Measurements from ENCODE around the gene PSRC1.
A peak's percentile ranks its signal among the peaks of the same experiment; 100 is the strongest.

PSRC1 gene

DNA sequence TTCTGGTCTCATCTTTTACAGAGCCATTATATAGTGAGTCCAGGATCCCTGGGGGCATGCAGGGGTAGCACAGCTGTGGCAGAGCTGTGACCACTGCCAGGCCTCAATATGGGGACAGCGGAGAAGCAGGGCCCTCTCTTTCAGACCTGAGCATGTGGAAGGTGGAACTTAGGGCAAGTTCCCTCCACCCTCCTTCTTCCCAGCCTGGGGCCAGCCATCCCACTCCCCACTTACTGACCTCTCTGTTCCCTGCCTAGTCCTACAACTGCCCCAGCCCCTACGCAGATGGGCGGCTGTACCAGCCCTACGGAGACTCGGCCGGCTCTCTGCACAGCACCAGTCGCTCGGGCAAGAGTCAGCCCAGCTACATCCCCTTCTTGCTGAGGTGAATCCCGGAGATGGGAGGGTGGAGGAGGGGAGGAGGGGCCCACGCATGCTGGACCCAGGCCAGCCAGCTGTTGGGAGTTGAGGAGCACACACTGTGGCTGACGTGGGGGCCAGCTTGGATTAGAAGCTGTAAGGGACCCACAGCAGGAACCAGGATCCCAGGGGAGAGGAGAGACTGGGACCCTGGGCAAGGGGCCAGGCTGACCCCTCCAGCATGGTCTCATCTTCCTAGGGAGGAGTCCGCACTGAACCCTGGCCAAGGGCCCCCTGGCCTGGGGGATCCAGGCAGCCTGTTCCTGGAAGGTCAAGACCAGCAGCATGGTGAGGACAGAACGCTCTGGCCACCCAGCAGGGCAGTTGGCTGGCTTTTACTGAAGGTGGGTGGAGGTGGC lies 10.7 kb downstream of the PSRC1 start:
- no peak for DNase-seq (ENCODE audit: low spot score)

- DNase-seq (ENCODE audit: low spot score): no peak
Measured at GRCh38 chr1:109271458-109271857, 11.5 kb downstream of the PSRC1 start.

- no peak for DNase-seq (ENCODE audit: low spot score)
Measured at GRCh38 chr1:109270623-109271317, 12.2 kb downstream of the PSRC1 start.

GRCh38 chr1:109269981-109270622 lies 12.8 kb downstream of the PSRC1 start:
- DNase-seq (ENCODE audit: low spot score): no peak

- no peak for DNase-seq (ENCODE audit: low spot score)
Measured at GRCh38 chr1:109269212-109269980, 13.5 kb downstream of the PSRC1 start.

DNA sequence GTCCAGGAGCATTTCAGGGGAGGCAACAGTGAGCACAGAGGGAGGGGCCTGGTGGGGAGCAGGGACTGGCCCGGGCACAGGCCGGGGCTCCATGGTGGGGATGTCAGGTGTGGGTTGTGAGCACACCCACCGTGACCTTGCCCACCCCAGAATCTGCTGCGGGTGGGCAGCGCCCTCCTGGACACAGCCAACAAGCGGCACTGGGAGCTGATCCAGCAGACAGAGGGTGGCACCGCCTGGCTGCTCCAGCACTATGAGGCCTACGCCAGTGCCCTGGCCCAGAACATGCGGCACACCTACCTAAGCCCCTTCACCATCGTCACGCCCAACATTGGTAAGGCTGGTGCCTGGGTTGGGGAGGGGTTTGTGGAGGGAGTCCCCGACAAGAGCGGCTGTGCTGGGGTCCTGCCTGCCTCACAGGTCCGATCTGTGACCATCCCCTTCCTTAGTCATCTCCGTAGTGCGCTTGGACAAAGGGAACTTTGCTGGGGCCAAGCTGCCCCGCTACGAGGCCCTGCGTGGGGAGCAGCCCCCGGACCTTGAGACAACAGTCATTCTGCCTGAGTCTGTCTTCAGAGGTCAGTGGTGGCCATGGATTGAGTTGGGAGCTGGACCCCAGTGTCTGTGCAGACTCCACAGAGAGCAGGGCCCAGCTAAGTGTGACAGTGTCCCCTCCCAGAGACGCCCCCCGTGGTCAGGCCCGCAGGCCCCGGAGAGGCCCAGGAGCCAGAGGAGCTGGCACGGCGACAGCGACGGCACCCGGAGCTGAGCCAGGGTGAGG lies 14.3 kb downstream of the PSRC1 start:
- no peak for DNase-seq (ENCODE audit: low spot score)

DNA sequence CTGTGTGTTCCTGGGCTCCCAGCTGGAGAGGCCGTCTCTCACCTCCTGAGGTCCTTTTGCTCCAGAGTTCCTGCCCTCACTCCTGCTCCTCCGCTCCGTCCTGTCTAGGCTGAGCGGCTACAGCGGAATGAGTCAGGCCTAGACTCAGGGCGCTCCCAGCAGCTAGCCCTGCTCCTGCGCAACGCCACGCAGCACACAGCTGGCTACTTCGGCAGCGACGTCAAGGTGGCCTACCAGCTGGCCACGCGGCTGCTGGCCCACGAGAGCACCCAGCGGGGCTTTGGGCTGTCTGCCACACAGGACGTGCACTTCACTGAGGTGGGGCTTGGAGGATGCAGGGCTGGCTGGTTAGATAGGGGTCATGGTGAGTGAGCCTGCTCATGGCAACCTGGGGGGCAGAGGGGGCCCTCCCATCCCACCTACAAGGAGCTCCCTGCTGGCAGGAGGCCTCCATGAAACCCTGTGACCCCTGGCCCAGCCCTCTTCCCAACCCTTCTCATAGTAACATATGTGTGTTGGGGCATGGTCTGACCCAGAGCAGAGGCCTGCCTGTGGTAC lies 15.1 kb downstream of the PSRC1 start:
- no peak for DNase-seq (ENCODE audit: low spot score)

GRCh38 chr1:109266965-109267364 lies 16.0 kb downstream of the PSRC1 start:
- no peak for DNase-seq (ENCODE audit: low spot score)

- DNase-seq (ENCODE audit: low spot score): no peak
Measured at GRCh38 chr1:109265741-109266330, 17.1 kb downstream of the PSRC1 start.

DNA sequence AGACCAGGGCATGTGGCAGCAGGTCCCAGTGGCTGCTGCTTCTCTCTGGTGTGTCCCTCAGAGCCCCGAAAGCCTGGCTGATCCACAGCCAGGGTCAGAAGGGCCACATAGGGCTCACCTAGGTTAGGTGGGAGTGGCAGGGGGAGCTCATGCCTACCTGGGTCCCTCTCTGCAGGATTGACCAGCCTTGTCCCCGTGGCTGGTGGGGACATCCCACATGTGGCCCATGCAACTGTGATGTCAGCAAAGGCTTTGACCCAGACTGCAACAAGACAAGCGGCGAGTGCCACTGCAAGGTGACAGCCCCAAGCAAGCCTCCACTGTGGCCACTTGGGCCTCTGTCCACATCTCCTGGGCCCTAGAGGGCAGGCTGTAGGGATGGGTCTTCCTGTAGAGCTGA lies 17.9 kb downstream of the PSRC1 start:
- no peak for DNase-seq (ENCODE audit: low spot score)

GRCh38 chr1:109264379-109264755 lies 18.6 kb downstream of the PSRC1 start:
- no peak for DNase-seq (ENCODE audit: low spot score)

DNA sequence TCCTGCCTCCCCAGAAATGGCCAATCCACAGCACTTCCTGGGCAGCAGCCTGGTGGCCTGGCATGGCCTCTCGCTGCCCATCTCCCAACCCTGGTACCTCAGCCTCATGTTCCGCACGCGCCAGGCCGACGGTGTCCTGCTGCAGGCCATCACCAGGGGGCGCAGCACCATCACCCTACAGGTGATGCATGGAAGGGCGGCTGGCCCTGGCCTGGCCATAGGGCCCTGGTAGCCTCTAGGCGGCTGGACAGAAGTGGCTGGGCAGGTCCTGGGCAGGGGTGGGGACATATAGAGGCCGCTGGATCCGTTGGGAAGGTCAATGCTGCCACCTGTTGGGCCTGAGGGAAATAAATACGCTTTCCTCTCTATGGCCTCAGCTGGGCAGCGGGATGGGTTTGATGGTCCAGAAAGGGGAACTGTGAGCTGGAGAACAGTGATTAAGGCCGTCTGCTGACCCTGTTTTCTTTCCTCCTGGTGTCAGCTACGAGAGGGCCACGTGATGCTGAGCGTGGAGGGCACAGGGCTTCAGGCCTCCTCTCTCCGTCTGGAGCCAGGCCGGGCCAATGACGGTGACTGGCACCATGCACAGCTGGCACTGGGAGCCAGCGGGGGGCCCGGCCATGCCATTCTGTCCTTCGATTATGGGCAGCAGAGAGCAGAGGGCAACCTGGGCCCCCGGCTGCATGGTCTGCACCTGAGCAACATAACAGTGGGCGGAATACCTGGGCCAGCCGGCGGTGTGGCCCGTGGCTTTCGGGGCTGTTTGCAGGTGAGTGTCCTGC lies 19.2 kb downstream of the PSRC1 start:
- DNase-seq (ENCODE audit: low spot score): peak; percentile 97

DNA sequence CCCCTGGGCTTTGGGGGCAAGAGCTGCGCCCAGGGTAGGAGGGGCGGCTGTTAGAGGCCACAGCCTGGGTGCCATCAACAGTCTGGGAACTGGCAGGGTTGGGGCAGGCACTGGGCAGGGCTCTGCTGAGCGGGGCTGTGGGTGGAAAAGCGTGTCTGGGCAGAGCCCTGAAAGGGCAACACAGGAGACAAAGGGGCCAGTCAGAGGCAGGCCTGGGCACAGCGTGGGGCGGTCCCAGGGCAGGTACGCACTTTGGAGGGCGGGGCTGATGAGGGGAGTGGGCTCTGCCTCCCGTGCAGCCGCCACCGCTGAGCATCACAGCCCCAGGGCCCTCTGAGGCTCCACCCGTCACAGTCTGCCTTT lies 19.7 kb downstream of the PSRC1 start:
- DNase-seq (ENCODE audit: low spot score): no peak

DNA sequence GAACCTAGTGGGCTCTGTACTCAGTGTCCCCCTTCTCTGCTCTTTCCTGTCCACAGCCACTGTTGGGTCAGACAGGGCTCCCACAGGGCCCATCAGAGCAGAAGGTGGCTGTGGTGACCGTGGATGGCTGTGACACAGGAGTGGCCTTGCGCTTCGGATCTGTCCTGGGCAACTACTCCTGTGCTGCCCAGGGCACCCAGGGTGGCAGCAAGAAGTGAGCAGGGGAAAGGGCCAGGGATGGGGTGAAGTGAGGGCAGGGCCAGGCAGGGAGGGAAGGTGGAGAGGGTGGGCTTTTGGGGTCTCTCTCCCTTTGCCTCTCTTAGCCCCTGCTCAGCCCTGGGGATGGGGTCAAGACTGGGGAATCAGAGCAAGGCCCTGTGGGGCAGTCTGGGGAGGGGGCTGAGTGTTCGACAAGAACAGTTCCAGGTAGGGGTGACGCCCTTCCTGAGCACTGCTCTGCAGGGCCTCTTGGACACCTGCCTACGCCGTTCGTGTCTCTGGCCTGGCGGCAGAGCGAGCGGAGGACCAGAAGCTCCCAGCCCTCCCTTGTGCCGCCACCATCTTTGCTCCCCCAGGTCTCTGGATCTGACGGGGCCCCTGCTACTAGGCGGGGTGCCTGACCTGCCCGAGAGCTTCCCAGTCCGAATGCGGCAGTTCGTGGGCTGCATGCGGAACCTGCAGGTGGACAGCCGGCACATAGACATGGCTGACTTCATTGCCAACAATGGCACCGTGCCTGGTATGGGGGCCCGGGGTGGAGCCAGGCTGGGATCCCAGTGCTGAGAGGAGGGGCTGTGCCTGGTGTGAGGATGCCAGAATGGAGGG lies 20.5 kb downstream of the PSRC1 start:
- no peak for DNase-seq (ENCODE audit: low spot score)

- no peak for DNase-seq (ENCODE audit: low spot score)
Measured at GRCh38 chr1:109261578-109261977, 21.4 kb downstream of the PSRC1 start.

- no peak for DNase-seq (ENCODE audit: low spot score)
Measured at GRCh38 chr1:109261006-109261405, 21.9 kb downstream of the PSRC1 start.

DNA sequence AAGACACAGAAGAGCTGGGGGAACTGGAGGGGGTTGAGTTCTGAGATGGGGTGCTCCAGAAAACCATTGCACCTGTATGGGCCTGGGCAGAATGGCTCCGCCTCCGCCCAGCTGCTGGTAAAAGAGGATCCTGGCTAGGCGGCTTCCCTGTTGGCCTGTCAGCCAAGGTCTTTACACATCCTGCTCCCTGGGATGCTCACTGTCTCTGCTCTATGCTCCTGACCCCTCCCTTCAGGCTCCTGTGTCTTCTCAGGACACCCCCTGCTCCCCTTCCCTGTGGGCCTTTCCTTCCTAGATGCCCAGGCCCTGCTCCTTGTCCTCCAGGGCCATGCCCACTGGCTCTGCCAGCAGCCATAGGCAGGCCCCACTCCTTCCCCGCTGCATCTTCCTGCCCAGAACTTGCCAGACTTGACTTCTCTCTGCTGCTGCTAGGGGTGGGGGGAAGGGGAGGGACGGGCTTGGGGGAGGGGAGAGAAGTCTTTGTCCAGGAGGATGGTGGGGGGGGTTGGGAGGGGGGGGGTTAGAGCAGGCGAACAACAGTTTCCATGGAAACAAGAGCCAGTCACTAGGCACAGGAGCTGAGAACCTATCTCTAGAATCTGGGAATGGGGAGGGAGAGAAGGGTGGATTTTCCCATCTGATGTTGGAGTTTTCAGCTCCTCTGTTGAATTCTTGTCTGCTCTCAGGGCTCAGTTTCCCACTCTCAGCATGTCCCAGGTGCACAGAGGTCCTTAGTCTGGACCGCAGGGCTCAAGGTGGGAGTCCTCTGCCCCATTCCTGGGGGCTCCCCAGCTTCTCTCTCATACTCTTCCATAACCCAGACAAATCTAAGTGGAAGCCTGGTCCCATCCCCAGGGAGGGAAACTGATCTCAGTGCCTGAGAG lies 23.0 kb downstream of the PSRC1 start:
- no peak for DNase-seq (ENCODE audit: low spot score)
